H9 (cell line): ENCODE results near the gene MAPK8. TPM values are rescaled to one million over a fixed set of nuclear protein-coding genes. Genes with fewer than 3 reads are reported as not detected.

Experiments used
- DNase-seq: peaks from one replicate; pipeline ENCODE4 v3.0.0-alpha.2; 2017
- H2AFZ ChIP-seq: one replicate; pipeline ENCODE4 v1.6.1; 2013; ENCODE audit warnings: mild to moderate bottlenecking, low read length, control low read depth, moderate library complexity
- H2AK5ac ChIP-seq: 2 replicates; pipeline ENCODE4 v1.6.1; 2013; ENCODE audit warnings: low read length, control low read depth, mixed read lengths; ENCODE audit not compliant: insufficient read length
- H2BK120ac ChIP-seq: one replicate; pipeline ENCODE4 v1.6.1; 2013; ENCODE audit warnings: low read depth, mild to moderate bottlenecking, low read length, control low read depth, inconsistent platforms; ENCODE audit not compliant: poor library complexity, severe bottlenecking
- H2BK12ac ChIP-seq: 2 replicates; pipeline ENCODE4 v1.6.1; 2013; ENCODE audit warnings: low read length, control low read depth, mixed read lengths, low read depth; ENCODE audit not compliant: insufficient read length
- H2BK15ac ChIP-seq: 2 replicates; pipeline ENCODE4 v1.6.1; 2013; ENCODE audit warnings: low read depth, low read length, control low read depth
- H2BK20ac ChIP-seq: one replicate; pipeline ENCODE4 v1.6.1; 2013; ENCODE audit warnings: low read depth, mild to moderate bottlenecking, low read length, control low read depth, inconsistent platforms; ENCODE audit not compliant: poor library complexity, severe bottlenecking
- H2BK5ac ChIP-seq: 2 replicates; pipeline ENCODE4 v1.6.1; 2013; ENCODE audit warnings: low read length, control low read depth, mixed read lengths; ENCODE audit not compliant: insufficient read length
- H3K14ac ChIP-seq: 2 replicates; pipeline ENCODE4 v1.6.1; 2013; ENCODE audit warnings: low read length, control low read depth; ENCODE audit not compliant: insufficient read depth
- H3K18ac ChIP-seq: 2 replicates; pipeline ENCODE4 v1.6.1; 2013; ENCODE audit warnings: low read depth, mild to moderate bottlenecking, mixed read lengths, low read length, control low read depth; ENCODE audit not compliant: insufficient read length
- H3K23ac ChIP-seq: 2 replicates; pipeline ENCODE4 v1.6.1; 2013; ENCODE audit warnings: low read length, control low read depth, mixed read lengths, low read depth; ENCODE audit not compliant: insufficient read length
- H3K23me2 ChIP-seq: 2 replicates; pipeline ENCODE4 v1.6.1; 2013; ENCODE audit warnings: low read depth, mild to moderate bottlenecking, mixed read lengths, low read length, control low read depth; ENCODE audit not compliant: insufficient read length, poor library complexity, severe bottlenecking
- H3K27ac ChIP-seq: 2 replicates; pipeline ENCODE4 v1.5.1; 2013; ENCODE audit warnings: low read length, control low read depth, mixed read lengths, low read depth; ENCODE audit not compliant: insufficient read length
- H3K27me3 ChIP-seq: 2 replicates; pipeline ENCODE4 v1.6.1; 2013; ENCODE audit warnings: low read length, control low read depth, inconsistent platforms; ENCODE audit not compliant: insufficient read depth
- H3K4ac ChIP-seq: 2 replicates; pipeline ENCODE4 v1.6.1; 2013; ENCODE audit warnings: low read depth, mild to moderate bottlenecking, control low read depth, inconsistent platforms, low read length, moderate library complexity
- H3K4me1 ChIP-seq: 2 replicates; pipeline ENCODE4 v1.6.1; 2013; ENCODE audit warnings: low read length, control low read depth, inconsistent platforms; ENCODE audit not compliant: insufficient read depth
- H3K4me2 ChIP-seq: 2 replicates; pipeline ENCODE4 v1.6.1; 2013; ENCODE audit warnings: low read length, control low read depth, mixed read lengths; ENCODE audit not compliant: insufficient read length, insufficient read depth
- H3K56ac ChIP-seq: 2 replicates; pipeline ENCODE4 v1.6.1; 2013; ENCODE audit warnings: low read depth, mild to moderate bottlenecking, mixed read lengths, low read length, control low read depth; ENCODE audit not compliant: insufficient read length
- H3K79me1 ChIP-seq: 2 replicates; pipeline ENCODE4 v1.6.1; 2013; ENCODE audit warnings: low read depth, mild to moderate bottlenecking, moderate library complexity, low read length, control low read depth, inconsistent platforms; ENCODE audit not compliant: insufficient read depth, poor library complexity, severe bottlenecking
- H3K79me2 ChIP-seq: 2 replicates; pipeline ENCODE4 v1.6.1; 2013; ENCODE audit warnings: low read length, control low read depth, inconsistent platforms; ENCODE audit not compliant: insufficient read depth
- H3K9ac ChIP-seq: 2 replicates; pipeline ENCODE4 v1.6.1; 2013; ENCODE audit warnings: low read length, control low read depth, mixed read lengths; ENCODE audit not compliant: insufficient read length; ENCODE audit errors: extremely low read depth
- H3K9me3 ChIP-seq: one replicate; pipeline ENCODE4 v1.6.1; 2013; ENCODE audit warnings: low read depth, low read length, inconsistent platforms; ENCODE audit not compliant: control insufficient read depth
- H3T11ph ChIP-seq: one replicate; pipeline ENCODE4 v1.6.1; 2013; ENCODE audit warnings: mild to moderate bottlenecking, low read length, control low read depth, inconsistent platforms
- H4K20me1 ChIP-seq: one replicate; pipeline ENCODE4 v1.6.1; 2013; ENCODE audit not compliant: control insufficient read depth, insufficient read length, insufficient read depth
- H4K5ac ChIP-seq: 2 replicates; pipeline ENCODE4 v1.6.1; 2013; ENCODE audit warnings: low read depth, mild to moderate bottlenecking, mixed read lengths, low read length, control low read depth; ENCODE audit not compliant: insufficient read length
- H4K8ac ChIP-seq: replicated peaks from 2 replicates; pipeline ENCODE4 v1.6.1; 2013; ENCODE audit warnings: low read length, control low read depth, mixed read lengths, low read depth; ENCODE audit not compliant: insufficient read length
- H4K91ac ChIP-seq: 2 replicates; pipeline ENCODE4 v1.6.1; 2013; ENCODE audit warnings: low read depth, mild to moderate bottlenecking, moderate library complexity, mixed read lengths, low read length, control low read depth; ENCODE audit not compliant: insufficient read length
- H3K27ac Mint-ChIP-seq, 3 experiments: 2 replicates in 2 of 3; 3 replicates in 1 of 3; pipeline ENCODE4 v1.8.0; 2020 to 2021; ENCODE audit warnings: mixed read lengths in 3 of 3, mild to moderate bottlenecking in 1 of 3, moderate library complexity in 1 of 3
- H3K27me3 Mint-ChIP-seq: 2 replicates; pipeline ENCODE4 v1.8.0; 2021; ENCODE audit warnings: low read depth, mild to moderate bottlenecking, moderate library complexity, mixed read lengths
- H3K36me3 Mint-ChIP-seq, 3 experiments: 2 replicates in 2 of 3; 3 replicates in 1 of 3; pipeline ENCODE4 v1.8.0; 2020 to 2021; ENCODE audit warnings: low read depth in 3 of 3, mixed read lengths in 3 of 3; ENCODE audit not compliant: insufficient read depth in 1 of 3
- H3K4me1 Mint-ChIP-seq, 2 experiments: 2 replicates each; pipeline ENCODE4 v1.8.0; 2020; ENCODE audit warnings: mixed read lengths in 2 of 2
- H3K4me3 Mint-ChIP-seq, 2 experiments: 2 replicates in 1 of 2; 3 replicates in 1 of 2; pipeline ENCODE4 v1.8.0; 2020 to 2021; ENCODE audit warnings: mild to moderate bottlenecking in 2 of 2, mixed read lengths in 2 of 2, moderate library complexity in 1 of 2
- H3K9me3 Mint-ChIP-seq, 2 experiments: 2 replicates in 1 of 2; 3 replicates in 1 of 2; pipeline ENCODE4 v1.8.0; 2020; ENCODE audit warnings: mild to moderate bottlenecking in 2 of 2, mixed read lengths in 2 of 2, moderate library complexity in 1 of 2
- CTCF ChIP-seq: fragments of 200-600 bp; sonication (generic); conservative IDR thresholded peaks from 3 replicates; pipeline ENCODE4 v1.8.0; 2021; ENCODE audit warnings: antibody characterized with exemption, mild to moderate bottlenecking
- WGBS: extraction: QIAGEN DNeasy Blood & Tissue Kit; methylation state at CpG from one replicate; pipeline ENCODE4 v1.1.7; 2013; ENCODE audit warnings: missing lambda C conversion rate, low lambda C conversion rate, mixed read lengths; ENCODE audit not compliant: insufficient read length; ENCODE audit errors: extremely low coverage; 5-methylcytosine and 5-hydroxymethylcytosine counted together
- total RNA-seq: library from RNA; stranded (reverse); gene quantifications from 2 replicates; pipeline ENCODE4 v1.2.1, GENCODE V29; 2021

The MAPK8 gene
- total RNA-seq, 1 experiment from 2014 or later: 52.0 TPM

GRCh38 chr10:48450233-48450740 lies 143.8 kb downstream of the MAPK8 start:
- H4K5ac ChIP-seq: no peak overlapping the region
- H4K8ac ChIP-seq: no peak overlapping the region
- no peak for TF ChIP-seq CTCF
- peaks cover 4 to 11% (median 6%) of the 10 kb centered on the region in 3 experiments; a peak in 6 of 7 replicates for H3K36me3 Mint-ChIP-seq
- H3K4me1 Mint-ChIP-seq: peaks cover 7 to 14% of the 10 kb centered on the region in 2 experiments
- H2BK120ac ChIP-seq: no peak overlapping the region
- H3K27ac Mint-ChIP-seq: no peak overlapping the region
- no peak overlapping the region for H3K18ac ChIP-seq
- H3T11ph ChIP-seq: no peak overlapping the region
- no peak overlapping the region for H3K56ac ChIP-seq
- no peak overlapping the region for H3K27ac ChIP-seq
- no peak overlapping the region for H2BK20ac ChIP-seq
- no peaks in the 10 kb centered on the region for H3K9me3 Mint-ChIP-seq
- H3K23me2 ChIP-seq: no peaks in the 10 kb centered on the region
- no peak overlapping the region for H2BK12ac ChIP-seq
- no peaks in the 10 kb centered on the region for H3K27me3 Mint-ChIP-seq
- H2AFZ ChIP-seq: no peak overlapping the region
- H3K4me3 Mint-ChIP-seq: no peak overlapping the region
- no peak overlapping the region for H2BK15ac ChIP-seq
- no peak overlapping the region for H3K4ac ChIP-seq
- H3K23ac ChIP-seq: no peak overlapping the region
- no CpG with 5 or more reads among the region's 49 CpGs for WGBS
- no peaks in the 10 kb centered on the region for H3K27me3 ChIP-seq
- no peaks in the 10 kb centered on the region for H3K9me3 ChIP-seq
- no peaks in the 10 kb centered on the region for H4K20me1 ChIP-seq
- H3K4me2 ChIP-seq: no peak overlapping the region
- H3K14ac ChIP-seq: no peak overlapping the region
- no peak overlapping the region for H2AK5ac ChIP-seq
- DNase-seq: peak; percentile 24
- no peak overlapping the region for H2BK5ac ChIP-seq
- H3K4me1 ChIP-seq: no peaks in the 10 kb centered on the region
- H4K91ac ChIP-seq: no peak overlapping the region
- no peak overlapping the region for H3K9ac ChIP-seq
- H3K79me2 ChIP-seq: no peaks in the 10 kb centered on the region
- no peaks in the 10 kb centered on the region for H3K79me1 ChIP-seq
